IPS-NIHi7 (cell line): Measurements from ENCODE around the gene IL2RA.
"Not testable (repeated sequence)": the region's sequence is repeated elsewhere in the genome, so short reads cannot be mapped to it uniquely, and the experiment has no call there.

Source experiments
- DNase-seq: peaks from one replicate; pipeline ENCODE4 v3.0.0; 2012; ENCODE audit warnings: mixed read lengths; ENCODE audit errors: extremely low spot score

The IL2RA gene

DNA sequence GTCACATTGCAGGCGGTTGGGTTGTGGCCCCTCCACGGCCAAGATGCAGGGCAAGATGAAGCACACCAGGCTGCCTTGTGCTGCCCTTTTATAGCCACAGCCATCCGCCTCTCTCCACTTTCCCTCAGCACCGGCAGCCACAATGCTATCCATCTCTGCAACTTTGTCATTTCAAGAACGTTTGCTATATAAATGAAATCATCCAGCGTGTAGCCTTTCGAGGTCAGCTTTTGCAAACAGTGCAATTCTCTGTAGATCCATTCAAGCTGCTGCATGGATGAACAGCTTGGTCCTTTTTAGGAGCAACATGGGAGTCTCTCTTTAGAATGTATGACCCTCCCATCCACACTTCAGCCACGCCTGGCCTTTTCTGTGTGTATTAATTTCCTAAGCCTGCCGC is 78.4 kb downstream of the IL2RA start:
- DNase-seq = no peak

DNA sequence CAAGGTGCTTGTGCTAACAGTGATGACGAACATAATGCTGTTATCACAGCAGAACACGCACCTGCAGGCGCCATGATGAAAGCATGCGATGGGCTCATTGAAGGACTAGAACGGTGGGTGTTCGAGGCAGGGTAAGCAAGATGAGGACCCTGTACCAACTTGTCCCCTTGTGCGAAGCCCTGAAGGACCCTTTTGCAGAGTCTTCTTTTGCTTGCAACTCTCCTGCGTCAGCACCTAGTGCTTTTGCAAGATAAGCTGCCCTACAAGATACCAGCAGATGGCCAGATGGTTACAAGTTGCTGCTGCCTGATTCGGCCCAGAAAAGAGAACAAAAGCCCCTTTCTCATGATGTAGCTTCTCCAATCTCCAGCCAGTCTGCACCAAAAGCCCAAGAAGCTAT is 80.6 kb downstream of the IL2RA start:
- no peak for DNase-seq

DNA sequence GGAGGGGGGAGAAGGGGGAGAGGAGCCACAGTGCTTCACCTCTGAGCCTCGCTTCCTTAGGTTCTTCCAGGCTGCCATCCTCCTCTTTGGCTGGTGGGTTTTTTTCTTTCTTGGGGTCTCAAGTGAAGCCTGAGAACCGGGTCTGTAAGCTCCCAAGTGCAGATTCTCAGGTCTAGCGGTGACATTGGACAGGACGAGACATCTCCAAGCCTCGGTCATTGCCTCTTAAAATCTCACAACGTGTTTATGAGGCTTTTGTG is 84.0 kb downstream of the IL2RA start:
- no peak for DNase-seq

DNA sequence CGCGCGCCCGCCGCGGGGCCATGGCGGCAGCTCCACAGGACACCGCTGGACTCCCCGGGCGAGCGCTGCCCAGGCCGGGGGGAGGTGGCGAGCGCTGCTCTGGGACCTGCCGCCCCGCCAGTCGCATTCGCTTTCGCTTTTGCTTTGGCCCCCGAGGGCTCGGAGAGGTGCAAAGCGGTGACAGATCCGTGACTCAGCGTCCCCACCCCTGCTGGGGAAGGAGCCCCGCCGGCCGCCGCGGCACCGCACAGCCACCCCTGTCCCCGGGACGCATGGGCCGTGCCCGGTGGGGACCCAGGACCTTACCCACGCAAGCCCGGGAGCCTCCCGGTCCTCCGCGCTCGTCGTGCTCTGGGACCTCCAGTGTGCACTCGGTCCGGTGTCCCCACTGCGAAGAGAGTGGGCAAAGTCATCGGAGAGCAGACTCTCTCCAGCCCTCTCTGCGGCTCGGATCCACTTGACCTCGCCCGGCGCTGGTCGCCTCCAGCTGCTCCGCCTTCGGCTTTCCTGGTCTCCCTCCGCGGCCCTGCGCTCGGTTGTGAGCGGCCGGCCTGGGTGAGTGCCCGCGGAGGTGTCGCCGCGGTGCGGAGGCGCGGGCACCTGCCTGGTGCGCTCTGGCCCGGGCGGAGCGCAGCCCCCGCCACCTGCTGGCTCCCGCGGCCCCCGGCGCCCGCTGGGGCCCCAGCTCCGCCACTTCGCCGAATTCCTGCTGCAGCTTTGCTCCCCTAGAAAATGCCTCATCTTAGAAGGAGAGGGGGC is 84.5 kb downstream of the IL2RA start, which contains the start of gene IL15RA:
Gene IL15RA (minus strand): TSS at position 73 of the 759 bp plus-strand sequence. CDS start 51 bp downstream, at position 22.
- DNase-seq = peak; percentile 78

DNA sequence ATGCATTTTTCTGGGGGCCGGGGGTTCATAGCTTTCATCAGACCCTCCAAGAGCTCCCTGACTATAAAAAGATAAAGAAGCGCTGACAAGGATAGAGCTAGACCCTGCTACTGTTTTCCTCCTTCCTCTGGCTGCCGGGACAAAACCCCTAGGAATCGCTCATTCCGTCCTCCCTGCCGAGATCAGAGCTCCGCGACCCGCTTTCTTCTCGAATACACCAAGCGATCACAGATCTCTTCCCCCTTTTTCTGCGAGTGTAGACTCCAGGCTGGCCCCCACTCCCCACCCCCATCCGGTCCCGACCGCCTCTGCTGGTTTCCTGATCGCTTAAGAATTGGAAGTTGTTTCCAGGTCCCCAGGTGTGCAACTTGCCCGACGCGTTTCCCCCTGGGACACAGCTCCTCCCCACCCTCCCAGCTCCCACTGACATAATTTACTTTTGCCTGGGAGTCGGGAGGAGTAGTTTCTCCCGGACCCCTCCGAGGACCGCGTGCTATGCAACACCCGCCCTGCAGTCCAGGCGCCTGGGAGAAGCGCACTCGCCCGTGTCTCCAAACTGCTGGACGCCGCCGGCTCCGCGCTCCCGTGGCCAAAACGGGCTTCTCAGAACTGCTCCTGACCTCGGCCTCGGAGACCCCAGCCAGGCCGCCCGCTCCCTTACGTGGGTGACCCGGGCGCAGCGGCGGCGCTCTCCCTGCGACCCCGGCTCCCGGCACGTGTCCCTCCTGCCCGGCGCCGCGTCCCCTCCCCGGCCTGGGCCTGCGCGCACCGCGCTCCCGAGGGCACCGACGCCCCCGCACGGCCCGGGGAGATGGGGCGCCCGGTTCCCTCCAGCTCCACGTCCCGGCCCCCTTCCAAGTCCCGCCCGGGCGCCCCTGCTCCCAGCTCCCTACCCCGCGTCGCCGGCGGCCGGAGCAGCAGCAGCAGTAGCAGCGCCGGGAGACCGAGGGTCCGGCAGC is 85.4 kb downstream of the IL2RA start:
- DNase-seq = peak; percentile 43

DNA sequence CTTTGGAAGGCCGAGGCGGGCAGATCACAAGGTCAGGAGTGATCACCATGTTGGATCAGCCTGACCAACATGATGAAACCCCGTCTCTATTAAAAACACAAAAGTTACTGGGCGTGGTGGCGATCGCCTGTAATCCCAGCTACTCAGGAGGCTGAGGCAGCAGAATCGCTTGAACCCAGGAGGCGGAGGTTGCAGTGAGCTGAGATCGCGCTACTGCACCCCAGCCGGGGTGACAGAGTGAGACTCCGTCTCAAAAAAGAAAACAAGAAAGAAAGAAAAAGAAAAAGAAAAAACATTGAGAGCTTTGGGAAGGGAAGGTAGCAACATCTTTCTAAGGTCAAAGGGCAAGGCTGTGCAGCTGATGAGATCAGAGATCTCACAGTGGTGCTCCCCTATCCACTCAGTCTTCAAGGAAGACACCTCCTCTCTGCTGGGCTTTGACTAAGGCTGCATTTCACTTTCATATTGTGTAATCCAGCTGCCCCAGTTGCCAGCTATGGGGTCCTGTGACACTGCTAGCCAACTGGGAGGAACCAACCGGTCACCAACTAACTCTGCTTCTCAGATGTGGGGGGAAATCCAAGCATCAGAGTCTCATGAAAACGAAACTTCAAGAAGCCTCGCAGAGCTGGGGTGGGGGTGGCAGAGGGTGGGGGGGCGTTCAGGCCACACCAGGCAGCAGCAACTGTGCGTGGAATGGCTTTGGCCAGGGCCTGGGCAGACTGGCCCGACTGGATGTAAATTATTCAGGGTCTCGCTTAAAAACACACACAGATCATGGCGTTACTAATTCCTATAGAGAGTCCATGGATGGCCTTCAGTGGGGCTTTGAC is 86.3 kb downstream of the IL2RA start:
- DNase-seq = no peak

DNA sequence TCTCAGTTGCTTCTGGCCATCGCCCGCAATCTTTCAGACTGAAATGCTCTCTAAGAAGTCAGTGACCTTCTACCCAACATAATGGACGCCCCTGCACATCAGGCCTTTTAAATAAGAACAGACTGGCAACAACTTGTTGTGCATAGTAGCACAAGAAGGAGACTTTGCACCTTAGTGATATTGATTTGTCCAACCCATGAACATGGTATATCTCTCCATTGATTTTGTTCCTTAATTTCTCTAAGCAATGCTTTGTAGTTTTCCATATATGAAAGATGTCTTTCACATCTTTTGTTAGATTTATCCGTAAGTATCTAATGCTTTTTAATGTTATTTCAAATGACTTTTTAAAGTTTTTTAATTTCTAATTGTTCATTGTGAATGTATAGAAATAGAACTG is 89.1 kb downstream of the IL2RA start:
- DNase-seq = no peak

DNA sequence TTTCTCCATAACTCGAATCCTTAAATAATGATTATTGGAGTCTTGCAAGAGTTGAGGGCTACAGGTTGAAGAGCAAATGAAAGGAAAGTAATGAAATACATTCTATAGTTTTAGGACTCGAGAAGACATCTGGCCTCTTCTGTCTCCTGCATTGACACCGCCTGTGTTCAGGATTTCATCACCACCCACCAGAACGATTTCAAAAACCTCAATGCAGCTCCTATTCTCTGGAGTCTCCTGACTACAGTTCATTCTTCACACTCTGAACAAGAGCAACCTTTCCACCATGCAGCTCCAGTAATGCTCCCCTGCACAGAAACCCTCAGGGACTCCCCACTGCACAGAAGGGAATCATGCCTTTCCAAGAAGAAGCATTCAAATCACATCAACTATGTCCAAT is 90.3 kb downstream of the IL2RA start:
- no peak for DNase-seq

DNA sequence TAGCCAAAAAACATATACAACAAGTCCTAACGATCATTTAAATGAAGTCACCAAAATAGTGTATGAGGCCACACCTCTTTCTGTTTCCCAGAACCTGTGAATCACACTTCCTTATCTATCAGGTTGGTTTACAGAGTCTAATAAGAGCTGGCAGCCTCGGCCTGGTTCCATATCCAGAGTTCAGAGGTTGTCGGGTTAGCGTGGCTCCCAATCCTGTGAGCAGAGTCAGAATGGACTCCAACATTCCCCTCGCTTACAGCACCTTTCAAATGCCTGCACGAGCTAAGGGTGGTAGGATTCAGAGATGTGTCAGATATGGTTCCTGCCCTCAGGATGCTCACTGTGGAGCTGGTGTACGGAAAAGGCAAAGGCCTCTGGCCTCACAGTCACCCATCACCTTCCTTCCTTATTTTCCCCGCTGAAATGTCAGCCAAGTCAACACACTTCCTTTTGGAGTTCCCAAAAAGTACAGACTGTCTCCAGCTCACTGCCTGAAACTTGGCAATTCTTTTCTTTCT is 90.8 kb downstream of the IL2RA start:
- DNase-seq = no peak

DNA sequence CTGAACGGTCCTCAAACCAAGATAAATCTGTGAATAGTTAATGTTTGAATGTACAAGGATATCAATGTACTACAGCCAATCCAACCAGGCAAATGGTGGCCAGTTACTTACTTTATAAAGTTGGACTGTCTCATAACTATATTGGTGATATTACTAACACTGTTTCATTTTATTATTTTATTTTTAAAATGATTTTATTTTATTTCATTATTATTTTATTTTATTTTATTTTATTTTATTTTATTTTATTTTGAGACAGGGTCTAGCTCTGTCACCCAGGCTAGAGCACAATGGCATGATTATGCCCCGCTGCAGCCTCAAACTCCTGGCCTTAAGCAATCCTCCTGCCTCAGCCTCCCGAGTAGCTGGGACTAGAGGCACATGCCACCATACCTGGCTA is 91.6 kb downstream of the IL2RA start:
- no peak for DNase-seq

DNA sequence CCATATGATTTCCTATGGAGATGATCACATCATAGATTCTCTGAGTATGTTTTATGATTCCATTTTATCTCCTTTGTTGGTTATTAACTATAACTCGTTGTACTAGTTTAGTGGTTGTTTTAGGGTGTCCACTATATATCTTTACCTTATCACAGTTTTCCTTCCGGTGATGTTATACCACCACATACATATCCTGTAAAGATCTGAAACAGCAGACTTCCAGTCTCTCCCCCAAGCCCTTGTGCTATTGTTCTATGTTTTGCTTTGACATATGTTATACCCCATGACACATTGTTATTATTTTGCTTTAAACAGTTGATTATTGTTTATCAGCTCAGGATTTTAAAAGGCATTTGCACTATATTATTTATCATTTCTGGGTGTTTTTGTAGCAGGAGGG is 92.1 kb downstream of the IL2RA start:
- no peak for DNase-seq

DNA sequence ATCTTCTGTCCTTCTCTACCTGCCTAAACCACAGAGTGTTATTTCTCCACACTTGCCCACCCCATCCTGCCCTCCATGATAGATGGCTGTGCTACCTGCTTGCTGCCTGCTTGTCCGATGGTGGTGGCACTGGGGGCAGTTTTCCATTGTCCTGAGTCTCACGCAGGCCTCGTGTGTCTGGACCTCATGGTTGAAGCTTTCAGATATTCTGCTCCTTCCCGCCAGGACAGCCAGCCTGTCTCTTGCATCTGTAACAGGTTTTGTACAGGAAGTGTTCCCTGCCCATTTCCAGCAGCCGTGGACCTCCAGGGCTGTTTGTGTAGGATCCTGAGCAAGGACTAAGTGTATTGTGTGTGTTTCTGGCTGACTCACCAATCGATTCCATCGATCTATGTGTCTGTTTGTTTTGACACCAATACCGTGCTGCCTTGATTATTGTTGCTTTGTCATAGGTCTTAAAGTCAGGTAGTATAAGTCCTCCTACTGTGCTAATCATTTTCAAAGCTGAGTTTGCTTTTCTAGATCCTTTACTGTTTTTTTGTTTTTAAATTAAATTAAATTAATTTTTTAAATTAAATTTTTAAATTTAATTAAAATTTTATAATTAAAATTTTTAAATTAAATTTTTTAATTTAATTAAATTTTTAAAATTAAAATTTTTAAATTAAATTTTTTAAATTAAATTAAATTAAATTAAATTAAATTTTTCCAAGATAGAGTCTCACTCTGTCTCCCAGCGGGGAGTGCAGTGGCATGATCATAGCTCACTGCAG is 93.3 kb downstream of the IL2RA start:
- DNase-seq = no peak

DNA sequence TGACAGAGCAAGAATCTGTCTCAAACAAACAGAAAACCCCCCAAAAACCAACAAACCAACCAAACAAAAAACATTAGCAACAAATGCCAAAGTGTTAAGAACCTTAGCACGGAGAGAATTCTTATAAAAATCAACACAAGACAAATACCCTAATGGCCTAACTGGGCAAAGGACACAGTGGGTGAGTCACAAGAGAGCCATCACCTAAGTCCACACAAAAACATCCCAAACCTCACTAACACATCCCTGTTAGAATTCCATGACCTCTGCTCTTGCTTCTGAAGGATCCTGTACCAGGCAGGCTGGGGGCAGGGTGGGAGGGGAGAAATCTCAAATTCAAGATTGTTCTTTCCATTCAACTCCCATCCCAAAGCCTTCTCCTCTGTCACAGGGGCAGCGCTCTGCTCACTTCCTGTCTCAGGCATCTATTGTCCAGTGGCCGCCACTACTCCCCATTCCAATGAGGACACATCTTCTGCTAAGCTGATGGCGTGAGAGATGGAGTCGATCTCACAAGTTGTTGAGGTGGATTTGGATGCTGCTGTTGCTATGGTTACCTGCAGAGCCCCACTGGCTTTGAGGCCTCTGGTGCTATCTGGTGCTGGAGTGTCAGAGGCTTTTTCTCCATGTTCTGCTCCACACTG is 94.0 kb downstream of the IL2RA start:
- DNase-seq = no peak

DNA sequence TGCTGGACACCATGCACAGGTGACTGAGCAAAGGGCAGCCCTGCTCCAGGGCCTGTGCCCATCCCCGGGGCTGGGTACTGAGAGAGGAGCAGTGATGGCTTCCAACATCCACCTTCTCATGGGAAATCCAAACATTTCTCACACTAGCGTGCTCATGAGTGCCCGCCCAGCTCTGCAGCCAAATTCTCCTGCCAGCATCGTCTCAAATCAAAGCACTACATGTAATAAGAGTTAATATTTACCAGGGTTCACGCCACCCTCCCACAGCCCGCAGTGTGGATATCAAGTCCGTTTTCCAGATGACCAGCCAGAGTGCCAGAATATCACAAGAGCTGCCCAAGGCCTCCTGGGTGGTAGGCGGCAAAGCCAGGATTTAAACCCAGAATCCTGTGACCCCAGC is 96.9 kb downstream of the IL2RA start:
- no peak for DNase-seq

DNA sequence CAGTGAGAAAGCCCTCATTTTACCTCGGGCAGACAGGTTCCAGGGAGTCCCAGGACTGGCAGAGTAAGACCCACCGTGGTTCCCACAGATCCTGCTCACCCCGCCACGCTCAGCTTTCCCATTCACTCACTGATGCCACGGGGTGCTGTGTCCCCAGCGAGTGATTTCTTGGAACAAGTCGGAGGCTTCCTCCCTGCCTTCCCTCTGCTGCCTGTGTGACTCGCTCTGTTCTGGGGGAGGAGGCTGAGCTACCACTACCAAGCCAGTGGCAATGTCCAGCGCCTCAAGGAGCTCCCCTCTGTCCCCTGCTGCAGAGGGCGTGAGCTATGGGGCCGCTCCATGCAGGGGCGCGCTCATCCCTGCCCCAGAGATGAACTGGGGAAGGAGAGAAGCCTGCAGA is 97.4 kb downstream of the IL2RA start:
- no peak for DNase-seq

DNA sequence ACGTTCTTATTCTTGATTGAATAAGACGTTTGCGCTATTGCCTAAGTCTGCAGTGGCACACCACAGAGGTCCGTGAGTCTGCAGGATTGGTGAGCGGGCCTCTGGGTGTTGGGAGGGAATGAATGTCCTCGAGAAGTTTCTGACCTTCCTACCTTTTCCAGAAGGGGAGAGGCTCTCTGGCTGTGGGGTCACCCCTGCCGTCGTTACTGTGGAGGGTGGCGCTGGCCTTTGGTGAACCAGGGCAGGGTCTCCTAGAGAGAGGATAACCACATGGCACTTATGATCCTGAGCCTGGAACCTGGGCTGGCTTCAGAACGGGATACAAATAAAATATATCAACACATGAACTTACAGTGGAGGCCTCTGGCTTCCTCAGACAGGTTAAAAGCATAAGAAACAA is 98.6 kb downstream of the IL2RA start:
- DNase-seq = no peak

DNA sequence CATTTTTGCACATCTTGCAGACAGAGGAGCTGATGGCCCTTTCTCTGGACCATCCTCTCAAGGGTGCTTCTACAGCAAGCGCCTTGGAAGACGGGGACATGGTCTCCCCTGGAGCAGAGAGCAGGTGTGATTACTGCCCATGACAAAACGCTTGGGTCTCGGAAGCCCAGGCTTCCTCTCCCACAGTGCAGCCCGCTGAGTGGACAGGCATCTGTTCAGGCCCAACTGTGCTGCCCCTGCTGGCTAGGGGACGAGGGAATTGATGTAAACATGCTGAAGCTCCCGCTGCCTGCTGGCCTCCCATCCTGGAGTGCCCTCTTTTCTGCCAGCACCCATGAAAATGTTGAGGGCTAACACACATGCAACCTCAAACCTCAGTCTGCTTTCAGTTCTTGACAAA is 99.1 kb downstream of the IL2RA start:
- no peak for DNase-seq

DNA sequence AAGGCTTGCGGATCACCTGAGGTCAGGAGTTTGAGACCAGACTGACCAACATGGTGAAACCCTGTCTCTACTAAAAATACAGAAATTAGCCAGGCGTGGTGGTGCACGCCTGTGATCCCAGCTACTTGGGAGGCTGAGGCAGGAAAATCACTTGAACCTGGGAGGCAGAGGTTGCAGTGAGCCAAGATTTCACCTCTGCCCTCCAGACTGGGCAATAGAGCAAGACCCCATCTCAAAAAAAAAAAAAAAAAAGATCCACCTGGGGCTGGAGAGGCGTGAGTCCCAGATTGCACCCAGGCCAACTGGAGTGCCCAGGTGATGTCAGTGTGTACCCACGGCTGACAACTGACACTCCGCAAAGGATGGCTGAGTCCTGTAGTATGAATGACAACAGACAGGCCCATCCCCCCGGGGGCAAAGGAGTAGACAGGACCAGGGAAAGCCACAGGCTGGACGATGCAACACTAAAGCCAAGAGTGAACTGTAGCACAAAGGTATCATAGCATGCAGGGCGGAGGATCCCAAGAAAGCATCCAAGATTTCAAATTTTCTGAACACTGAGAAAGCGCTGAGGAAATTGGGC is 99.7 kb downstream of the IL2RA start:
- DNase-seq = not testable (repeated sequence)

DNA sequence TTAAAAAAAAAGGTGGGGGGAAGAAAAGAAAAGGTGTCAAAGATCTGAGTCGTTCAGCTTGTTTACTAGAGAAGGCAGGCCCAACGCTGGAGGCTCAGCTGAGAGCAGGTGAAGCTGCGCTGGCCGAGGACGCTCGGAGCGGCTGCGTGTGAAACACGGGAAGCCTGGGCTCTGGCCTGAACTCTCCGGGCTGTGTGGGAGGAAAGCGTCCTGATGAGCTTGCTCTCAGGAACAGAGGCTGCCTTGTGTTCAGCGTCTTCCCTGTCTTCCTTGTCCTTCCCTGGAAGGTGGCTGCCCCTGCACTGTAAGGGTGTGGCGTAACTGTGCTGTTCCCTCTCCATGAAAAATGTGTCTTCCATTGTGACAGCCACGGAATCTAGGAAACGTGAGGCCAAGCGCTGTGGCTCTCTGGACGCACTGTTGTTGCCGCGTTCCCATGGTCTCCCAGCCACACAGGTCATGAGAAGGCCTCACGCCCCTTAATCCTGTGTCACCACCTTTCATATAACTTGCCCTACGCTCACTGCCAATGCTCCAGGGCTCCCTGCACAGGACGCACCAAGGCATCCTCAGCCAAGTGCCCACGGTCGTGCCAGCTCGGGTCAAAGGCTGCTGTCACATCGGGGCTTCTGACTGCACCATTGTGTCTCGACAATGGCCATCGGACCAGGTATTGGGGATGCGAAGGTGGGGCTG is 100.6 kb downstream of the IL2RA start:
- no peak for DNase-seq

DNA sequence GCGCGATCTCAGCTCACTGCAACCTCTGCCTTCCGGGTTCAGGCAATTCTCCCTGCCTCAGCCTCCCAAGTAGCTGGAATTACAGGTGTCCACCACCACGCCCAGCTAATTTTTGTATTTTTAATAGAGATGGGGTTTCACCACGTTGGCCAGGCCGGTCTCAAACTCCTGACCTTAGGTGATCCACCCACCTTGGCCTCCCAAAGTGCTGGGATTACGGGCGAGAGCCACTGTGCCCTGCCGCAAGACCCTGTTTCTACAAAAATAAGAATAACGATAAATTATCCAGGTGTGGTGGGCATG is 101.2 kb downstream of the IL2RA start:
- not testable (repeated sequence) for DNase-seq
